T-helper 1 cell treated with Interleukin-12 subunit alpha and Interleukin-12 subunit beta and Interleukin-4 antibody, amounts not matched to agents 30 ng/mL and 1 ng/mL, for 36 hours (primary cell): Measurements from ENCODE around the gene CLEC4F. TPM values are rescaled to one million over a fixed set of nuclear protein-coding genes. Genes with fewer than 3 reads are reported as not detected.

Experiments
- intact Hi-C: fragments of 100-400 bp; cut with micrococcal nuclease; formaldehyde crosslinking; loops from one replicate; pipeline ENCODE4 v1.15.1; 2024
- total RNA-seq: library from RNA; stranded (reverse); gene quantifications from 2 replicates; pipeline ENCODE4 v1.2.3, GENCODE V29; 2022

Gene CLEC4F, protein sequence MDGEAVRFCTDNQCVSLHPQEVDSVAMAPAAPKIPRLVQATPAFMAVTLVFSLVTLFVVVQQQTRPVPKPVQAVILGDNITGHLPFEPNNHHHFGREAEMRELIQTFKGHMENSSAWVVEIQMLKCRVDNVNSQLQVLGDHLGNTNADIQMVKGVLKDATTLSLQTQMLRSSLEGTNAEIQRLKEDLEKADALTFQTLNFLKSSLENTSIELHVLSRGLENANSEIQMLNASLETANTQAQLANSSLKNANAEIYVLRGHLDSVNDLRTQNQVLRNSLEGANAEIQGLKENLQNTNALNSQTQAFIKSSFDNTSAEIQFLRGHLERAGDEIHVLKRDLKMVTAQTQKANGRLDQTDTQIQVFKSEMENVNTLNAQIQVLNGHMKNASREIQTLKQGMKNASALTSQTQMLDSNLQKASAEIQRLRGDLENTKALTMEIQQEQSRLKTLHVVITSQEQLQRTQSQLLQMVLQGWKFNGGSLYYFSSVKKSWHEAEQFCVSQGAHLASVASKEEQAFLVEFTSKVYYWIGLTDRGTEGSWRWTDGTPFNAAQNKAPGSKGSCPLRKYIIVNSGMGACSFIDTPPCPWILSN
- 0.12 and 0.27 TPM in 2 replicates for total RNA-seq

DNA sequence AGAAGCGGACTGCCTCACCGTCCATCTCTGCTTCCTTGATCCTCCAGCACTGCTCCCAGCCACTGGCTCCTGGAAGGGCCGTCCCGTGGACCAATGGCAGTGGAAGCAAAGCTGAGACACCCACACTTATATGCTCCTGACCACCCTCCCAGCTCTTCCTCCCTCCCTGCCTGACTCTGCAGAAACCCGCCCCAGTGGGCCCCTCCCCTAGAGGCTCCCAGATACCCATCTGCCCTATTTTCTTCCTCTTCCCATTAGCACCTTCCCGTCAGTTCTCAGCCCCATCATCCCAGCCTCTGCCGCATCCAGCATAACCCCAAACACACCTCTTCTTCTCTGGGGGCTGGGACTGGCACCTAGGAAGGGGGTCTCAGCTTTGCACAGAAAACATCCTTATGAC is at the start of gene CLEC4F:
TSS of gene CLEC4F (minus strand) at position 101 of the 400 bp plus-strand sequence. CDS start at position 25, 76 bp downstream.
- intact Hi-C loops: no loop called here

DNA sequence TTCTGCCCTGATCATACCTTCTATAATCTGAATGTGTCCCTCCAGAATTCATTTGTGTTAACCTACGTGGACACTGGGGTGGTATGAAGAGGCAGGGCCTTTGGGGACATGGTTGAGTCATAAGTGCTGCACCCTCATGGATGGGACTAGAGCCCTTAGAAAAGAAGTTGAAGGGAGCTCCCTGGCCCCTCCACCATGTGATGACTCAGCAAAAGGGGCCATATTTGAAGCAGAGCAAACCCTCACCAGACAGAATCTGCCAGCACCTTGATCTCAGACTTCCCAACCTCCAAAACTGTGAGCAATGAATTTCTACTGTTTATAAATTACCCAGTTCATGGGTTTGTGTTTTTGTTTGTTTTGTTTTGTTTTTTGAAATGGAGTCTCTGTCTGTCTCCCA is 48.6 kb upstream of the CLEC4F start:
- intact Hi-C loops: no loop called here

DNA sequence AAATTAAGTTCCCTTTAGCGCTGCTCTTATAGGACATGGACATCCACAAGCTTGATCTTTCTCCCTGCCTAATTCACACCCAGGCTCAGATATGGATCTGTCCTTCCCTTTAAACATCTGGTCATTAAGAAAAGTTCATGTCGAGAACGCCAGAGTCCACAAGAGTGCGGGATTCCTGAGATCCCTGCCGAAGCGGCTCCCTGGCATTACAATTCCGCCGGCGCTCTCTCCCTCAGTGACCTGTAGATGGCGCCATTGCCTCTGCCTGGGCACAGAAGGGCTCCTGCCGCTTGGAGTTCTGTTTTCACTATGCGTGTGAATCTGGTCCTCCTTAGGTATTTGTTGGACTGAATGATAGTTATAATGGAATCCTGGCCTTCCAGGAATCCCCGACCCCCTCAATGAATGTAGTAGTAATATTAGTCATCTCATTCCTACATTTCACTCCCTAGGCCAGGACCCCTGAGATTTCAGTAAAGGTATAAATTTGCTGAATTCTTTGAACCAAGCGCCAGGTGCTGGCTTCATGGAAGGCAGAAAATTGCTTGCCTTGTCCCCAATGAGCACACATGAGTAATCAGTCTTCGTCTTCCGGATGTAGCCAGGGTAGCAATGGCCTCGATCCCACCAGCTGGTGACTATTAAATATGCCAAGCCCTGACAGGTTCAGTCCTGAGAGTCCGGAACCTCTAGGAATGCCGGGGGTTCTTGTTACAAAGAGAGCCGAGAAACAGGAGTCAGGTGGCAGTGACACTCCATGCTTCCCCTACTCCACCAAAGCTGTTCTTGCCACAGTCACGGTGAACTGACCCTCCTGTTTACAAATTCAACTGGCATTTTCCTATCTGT is 41.6 kb upstream of the CLEC4F start:
- intact Hi-C loops: loop anchor here (1.0 to 5.0 kb wide), 4 partner anchors 59 to 560 kb away; partner anchors contain the start of gene FAM136A

DNA sequence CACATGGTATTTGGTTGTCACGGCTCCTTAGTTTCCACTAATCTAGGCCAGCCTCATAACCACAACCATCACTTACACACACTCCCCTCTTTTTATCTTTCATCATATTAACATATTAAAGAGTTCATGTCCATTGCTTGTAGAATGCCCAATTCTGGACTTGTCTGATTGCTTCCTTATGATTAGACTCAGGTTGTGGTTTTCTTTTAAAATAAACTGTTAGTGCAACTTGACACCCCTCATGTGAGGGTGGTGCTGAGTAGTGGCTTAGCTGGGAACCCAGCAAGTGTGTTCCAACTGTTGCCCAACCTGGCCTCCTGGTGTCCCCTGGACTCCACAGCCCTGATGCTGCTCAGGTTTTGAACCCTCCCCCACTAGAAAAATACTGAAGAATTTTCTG is 35.3 kb upstream of the CLEC4F start:
- intact Hi-C loops: no loop called here

DNA sequence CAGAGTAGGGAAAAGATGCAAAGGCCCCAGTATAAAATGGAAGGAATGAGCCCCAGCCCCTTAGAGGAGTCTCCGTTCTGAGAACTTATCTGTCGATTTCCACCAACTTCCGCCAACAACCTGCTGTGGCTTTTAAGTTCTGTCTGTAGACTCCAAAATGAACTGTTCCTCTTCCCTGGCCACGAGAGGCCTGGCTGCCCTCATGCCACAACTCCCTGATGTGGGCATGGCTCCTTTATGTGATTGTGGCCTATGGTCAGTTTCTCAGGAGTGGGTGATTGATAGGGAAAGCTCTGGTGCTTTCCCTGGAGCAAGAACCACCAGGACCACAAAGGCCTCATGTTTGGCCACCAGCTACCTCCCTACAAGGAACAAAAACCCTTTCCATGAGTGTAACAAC is 34.0 kb upstream of the CLEC4F start:
- intact Hi-C loops: no loop called here

DNA sequence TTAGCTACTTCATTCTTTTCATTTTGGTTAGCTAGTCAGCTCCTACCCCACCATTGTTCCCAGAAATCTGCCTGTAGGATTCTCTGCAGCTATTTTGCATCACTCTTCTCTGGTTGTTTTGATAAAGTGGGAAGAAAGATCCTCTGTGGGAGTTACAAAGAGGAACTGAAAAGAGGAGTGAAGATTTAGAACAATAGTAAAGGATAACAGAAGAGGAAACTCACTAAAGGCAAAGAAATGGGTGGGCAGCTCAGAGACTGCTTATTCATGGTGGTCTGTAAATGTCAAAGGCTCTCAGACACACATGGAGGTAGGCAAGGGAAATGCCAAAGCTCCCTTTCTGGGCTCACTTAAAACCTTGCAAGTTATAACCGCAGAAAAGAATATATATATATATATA is 32.4 kb upstream of the CLEC4F start:
- intact Hi-C loops: no loop called here

DNA sequence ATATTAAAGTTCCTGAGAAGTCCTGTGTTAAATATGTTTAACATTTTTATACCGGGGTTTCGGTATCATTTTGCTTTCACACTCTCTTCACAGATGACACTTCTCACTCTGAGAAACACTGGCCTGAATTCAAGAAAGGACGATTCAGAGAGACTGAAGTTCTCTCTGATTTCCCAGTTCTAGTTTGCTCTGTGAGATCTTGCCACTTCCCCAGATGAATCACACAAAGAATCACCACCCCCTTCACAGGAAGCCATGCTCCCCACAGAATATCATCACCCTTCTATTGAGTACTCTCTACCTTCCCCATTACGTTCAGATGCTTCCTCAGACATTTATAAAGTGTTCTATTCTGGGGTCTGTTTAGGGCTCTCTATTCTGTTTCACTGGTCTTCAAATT is 31.3 kb upstream of the CLEC4F start:
- intact Hi-C loops: no loop called here

DNA sequence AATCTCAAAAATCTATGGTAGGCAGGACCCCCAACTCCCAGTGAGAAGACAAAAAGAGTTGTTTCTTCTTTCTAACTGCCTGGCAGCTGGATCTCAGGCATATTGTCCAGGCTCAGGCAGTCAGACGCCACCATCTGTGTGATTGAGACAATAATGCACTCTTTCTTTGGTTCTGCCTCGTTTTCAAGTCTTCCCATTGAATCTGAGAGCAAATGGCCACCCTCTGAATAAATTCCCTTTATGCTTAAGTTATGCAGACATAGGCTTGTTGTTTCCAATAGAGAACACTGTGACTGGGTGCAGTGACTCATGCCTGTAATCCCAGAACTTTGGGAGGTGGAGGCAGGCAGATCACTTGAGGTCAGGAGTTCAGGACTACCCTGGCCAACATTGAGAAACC is 30.5 kb upstream of the CLEC4F start:
- intact Hi-C loops: no loop called here

DNA sequence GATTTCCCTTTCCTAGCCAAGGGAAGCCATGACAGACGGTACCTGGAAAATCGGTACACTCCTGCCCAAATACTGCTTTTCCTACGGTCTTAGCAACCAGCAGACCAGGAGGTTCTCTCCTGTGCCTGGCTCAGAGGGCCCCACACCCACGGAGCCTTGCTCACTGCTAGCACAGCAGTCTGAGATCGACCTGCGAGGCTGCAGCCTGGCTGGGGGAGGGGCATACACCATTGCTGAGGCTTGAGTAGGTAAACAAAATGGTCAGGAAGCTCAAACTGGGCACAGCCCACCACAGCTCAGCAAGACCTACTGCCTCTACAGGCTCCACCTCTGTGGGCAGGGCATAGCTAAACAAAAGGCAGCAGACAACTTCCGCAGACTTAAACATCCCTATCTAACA is 22.0 kb upstream of the CLEC4F start:
- intact Hi-C loops: no loop called here

DNA sequence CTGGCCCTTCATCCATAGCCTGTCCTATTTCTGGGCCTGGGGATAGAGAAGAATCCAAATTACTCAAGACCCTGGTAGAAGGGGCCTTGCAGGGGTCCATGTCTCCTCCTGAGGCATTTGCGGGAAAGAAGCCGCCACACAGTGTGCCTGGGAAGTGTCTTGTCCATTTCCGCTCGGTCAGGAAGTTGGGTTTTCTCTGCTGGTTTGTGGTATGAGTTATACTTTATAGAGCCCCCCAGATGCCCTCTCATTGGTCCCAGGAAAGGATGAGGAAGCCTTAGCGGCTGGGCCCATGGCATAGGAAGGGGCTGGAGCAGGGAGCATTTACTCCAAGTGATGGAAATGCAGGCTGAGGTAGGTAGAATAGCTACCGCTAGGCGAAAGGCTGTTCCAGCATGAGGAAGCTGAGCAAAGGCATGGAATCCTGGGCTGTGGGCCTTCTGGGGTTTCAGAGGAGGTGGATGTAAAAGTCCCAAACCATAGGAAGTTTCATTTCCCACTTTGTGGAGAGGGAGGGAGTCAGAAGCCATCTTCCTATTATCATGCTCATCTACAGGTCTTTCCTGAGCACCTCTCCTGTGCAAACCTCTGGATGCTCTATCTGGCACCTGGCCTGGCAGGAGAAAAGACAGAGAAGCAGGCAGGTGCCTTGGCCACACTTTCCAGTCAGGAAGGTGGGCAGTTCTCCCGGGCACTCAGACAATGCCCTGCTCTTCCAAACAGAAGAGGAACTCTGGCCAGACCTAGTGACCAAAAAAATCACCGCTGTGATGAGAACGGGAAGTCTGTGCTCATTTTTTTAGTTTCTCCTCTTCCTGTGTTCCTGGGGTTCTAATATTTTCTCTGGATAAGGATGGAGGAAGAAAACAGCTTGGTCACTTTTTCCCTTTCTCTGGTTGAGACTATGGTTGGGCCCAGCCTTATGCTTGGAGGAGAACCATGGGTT is 17.9 kb upstream of the CLEC4F start:
- intact Hi-C loops: no loop called here

DNA sequence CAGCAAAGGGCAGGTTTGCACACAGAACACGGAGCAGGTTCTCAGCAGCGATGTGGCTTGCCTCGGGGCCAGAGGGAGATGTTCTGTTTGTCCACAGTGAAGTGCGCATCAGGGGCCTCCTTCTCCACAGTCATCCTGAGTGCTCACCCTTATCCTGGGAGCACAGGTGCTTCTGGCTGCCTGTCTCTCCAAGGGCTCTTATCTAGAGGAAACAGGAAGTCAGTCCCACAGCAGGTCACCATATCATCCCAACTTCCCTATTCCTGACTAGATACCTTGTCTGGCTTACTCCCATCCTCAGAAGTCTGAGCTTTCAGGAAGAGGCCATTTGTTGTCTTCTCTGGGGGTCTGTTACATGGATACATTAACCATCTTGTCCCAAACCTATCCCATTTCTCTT is 15.2 kb upstream of the CLEC4F start, which contains the start of gene CD207:
TSS of gene CD207 (minus strand) at position 174 of the 400 bp plus-strand sequence. CDS start at position 134, 40 bp downstream.
- intact Hi-C loops: no loop called here

DNA sequence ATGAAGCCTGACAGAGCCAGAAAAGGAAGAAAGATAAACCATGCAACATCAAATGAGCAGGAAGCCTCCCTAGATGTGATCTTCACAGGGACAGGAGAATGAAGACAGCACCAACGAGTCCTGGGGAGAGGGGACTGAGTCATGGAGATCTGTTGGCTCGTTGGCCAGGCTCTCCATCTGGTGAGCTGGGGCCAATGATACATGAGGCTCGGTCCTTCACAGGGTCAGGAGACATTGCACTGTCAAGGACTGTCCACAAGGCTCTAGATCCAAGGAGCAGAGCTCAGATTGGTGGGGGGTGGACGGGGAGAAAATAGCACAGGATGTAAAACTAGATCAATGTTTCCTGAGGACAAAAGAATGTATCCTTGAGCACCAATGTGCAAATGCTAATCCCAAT is 14.5 kb upstream of the CLEC4F start:
- intact Hi-C loops: no loop called here

DNA sequence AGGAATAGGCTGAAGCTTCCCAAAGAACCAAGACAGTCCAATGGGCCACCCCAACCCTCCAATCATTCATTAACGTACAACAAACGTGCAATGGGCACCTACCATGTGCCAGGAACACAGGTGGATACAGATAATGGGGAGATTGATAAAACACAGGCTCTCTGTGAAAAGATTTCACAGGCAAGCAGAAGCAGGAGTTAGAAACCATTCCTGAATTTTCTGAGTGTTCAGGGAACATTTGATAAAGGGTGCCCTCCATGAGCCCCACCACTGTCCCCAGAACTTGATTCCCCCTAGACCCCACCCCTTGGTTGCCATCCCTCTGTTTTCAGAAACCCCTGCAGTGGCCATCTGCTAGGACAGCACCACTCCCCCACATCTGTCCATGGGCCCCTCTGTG is 13.7 kb upstream of the CLEC4F start:
- intact Hi-C loops: no loop called here

DNA sequence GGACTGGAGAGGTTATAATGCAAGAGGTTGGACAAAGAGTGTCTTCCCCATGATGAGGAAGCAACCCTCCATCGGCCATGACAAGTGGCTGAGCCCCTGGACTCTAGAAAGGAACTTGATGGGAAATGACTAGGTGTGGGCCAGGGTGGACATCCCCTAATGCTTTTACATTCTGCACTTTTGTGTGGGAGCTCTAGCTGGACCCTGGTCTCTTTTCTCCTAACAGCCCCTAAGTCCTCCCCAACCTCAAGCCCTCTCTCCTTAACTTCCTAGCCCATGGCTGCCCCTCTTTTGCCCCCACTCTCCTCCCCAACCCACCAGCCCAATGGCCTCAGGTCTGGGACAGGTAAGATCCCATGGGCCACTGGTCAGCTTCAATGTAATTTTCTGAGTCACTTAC is 12.8 kb upstream of the CLEC4F start:
- intact Hi-C loops: no loop called here

DNA sequence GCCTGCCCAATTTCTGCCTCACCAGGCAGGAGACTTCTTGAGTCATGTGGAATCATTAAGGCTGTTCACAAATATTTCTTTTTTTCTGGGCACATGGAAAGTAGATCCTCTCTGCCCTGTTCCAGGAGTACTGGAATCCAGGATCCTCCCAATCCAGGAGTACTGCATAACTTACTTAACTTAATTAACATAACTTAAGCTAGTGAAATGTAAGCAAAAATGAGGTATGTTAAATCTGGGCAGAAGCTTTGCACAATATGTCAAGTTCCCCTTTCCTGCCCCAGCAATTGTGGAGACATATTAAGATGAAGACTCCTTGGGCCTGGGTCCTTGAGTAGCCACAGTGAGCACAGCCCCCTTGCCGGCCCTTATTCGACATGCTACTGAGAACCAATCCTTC is 12.0 kb upstream of the CLEC4F start:
- intact Hi-C loops: no loop called here

DNA sequence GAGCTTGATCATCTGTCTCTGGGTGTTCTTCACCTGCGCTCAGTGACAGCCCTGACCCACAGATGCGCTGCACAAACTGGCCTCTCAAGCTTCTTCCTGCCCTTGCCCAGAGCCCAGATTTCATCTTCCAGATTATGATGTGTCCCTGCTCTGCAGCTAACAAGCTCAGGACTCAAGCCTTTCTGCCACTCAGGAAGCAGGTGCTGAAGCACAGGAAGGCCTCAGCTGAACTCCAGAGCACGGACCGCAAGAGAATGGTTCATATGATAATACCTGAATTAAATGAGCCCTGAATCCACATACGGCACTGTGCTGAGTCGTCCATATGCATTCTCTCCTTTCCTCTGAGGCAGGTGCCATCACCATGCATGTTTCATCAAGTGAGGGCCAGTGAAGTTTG is 11.5 kb upstream of the CLEC4F start:
- intact Hi-C loops: no loop called here

DNA sequence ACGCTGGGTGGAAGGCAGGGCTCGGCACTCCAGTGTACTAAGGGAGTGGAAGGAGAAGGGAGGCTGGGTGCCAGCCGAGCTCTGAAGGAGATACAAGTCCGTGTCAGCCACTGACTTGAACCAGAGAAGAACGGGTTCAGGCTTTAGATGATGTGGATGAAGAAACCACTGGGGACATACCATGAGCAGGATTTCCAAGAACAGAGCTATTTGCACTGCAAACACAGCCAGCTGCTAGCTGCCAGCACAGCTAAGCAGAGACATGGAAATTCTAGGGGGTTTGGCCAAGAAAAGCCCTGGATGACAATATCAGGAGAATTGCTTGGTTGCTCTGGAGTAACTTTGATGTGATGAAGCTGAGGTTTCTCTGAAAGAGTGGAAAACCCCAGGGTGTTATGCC is 10.0 kb upstream of the CLEC4F start:
- intact Hi-C loops: no loop called here

DNA sequence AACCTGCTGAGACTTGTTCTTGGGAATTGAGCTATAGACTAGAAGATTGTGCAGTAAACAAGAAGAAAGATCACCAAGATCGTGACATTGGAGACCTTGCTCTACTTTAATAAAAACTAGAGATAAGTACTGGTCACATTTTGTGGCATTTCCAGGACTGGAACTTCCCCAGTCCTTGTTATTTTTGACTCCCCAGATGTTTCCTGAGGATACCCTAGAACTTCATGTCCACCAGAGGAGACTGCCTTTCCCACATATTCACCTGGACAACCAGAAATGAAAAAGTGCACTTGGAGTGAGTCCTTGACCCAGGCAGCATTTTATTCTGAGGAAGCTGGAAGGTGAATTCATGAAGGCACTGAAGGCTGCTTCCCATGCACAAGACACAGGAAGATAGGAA is 9.5 kb upstream of the CLEC4F start:
- intact Hi-C loops: no loop called here

DNA sequence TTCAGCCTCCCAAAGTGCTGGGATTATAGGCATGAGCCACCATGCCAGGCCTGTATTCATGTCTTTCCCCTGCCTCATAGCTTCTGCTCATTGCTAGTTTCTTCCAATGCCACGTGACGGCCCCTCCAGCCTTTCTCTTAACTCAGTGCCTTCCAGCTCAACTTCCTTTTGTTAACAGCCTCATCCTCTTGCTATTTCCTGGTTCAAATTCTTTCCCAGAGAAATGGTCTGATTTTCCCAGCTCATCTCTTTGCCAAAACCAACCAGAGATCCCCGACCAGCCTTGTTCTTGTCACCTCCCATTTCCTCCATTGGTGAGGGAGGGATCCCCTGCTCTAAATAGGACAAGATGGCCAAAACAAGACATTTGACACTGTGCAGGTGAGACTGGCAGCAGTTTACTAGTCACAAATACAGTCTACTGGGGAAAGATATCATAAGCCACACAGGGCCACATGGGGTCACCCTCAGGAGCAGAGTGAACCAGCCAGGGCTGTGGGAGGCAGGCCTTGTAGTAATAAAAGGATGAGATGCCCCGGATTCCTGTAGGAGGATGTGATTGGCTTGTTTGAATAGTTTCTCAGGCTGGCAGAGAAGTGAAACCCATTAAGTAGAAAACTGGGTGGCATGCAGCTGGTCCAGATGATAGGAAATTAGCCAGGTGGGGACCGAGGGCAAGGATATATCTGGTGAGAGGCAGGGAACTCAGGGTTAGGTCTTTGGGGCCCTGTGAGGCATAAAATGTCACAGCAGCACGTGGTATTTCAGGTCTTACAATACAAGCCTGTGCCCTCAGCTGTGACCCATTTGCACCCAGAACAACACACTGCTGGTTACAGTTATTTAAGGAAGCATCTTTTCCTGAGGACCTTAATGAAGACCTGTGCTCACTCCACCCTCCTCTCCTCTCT is 8.8 kb upstream of the CLEC4F start:
- intact Hi-C loops: no loop called here

DNA sequence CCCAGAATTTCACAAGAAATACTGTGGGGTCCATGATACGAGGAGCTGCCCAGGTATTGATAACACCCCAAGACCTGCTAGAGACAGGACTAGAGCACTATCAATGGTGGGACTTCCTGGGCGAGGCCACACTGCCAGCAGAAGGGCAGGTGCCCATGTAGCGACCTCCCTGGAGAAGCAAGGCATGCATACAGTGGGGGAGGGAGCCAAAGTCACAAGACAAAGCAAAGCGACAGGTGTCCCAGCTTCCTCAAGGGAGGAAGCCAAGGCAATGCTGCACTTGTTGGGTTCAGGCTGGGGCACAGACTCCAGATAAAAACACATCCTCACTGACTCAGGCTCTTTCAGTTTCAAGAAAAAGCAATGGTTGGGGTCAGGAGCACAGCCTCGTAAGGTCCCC is 7.7 kb upstream of the CLEC4F start:
- intact Hi-C loops: no loop called here
